ENCODE results near the gene UBR7.

The UBR7 gene

DNA sequence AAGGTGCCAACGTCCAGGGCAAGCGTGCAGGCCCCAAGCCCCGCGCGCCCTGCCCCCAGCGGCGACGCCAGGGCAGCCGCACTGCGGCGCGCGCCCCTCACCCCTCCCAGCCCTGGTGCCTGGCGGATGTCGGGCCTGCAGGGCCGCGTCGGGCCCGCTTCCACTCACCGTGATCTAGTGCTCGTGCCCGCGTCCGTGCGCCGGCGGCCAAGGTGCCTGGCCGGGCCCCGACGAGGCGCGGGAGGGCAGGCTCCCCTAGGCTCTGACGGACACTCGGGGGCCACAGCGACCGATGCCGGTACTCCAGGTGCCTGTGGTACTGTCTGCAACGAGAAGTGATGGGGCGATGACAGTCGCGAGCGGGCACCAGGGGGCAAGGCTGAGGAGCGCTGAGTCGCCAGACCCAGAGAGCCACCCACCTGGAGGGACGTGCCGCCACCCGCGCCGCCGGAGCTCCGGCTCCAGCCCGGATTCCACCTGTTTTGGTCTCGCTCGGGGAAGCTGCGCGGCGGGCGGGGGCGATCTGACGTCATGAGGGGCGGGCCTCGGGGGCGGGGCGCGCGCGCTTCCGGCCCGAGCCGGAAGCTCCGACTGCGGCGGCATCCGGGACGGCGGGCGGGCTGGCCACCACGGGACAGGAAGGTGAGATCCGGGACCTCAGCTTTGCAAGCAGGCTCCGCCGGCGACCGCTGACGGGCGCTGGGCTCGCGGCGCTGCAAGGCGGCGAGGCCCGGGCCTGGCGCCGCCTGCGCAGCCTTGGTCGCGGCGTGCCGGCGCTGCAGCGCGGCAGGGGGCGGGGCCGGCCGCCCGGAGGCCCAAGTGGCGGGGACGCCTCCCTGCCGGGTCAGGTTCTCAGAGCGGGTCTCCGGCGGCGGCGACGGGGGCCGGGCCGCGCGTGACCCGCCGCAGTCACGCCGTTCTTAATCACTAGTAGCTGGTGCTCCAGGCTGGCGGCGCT lies 22.4 kb upstream of the UBR7 start, which contains the start of the genes LYSET and MOAP1:
Gene LYSET (plus strand): TSS at position 927 of the 958 bp plus-strand sequence. CDS start 89 bp downstream, outside the sequence.
Gene MOAP1 (minus strand): TSS at position 507 of the 958 bp plus-strand sequence. CDS start 655 bp downstream, outside the sequence.
- peak within 1 kb of the TSS; percentile 66 for H3K27ac ChIP-seq
- peaks cover 9% of the 10 kb centered on the region for H3K4me1 ChIP-seq (ENCODE audit: low read depth, poor library complexity, severe bottlenecking)
- no peak within 1 kb of the TSS for H3K4me3 ChIP-seq (IDR thresholded peaks at IDR 0.05; ENCODE audit: insufficient read depth, low read depth, low read length)
- H3K4me2 ChIP-seq = peak within 1 kb of the TSS; percentile 82
- H4K20me1 ChIP-seq (ENCODE audit: insufficient read depth) = no peaks in the 10 kb centered on the region
- H3K27me3 ChIP-seq (ENCODE audit: insufficient read depth, low read depth) = no peaks in the 10 kb centered on the region
- H3K9ac ChIP-seq = peak within 1 kb of the TSS; percentile 71
- H2AFZ ChIP-seq (ENCODE audit: low read depth) = peak within 1 kb of the TSS; percentile 82
- peaks cover 8% of the 10 kb centered on the region; the same call in 1 of the 2 replicates for H3K79me2 ChIP-seq (ENCODE audit: insufficient read depth, low read depth)
- TF ChIP-seq, protein P1, sequence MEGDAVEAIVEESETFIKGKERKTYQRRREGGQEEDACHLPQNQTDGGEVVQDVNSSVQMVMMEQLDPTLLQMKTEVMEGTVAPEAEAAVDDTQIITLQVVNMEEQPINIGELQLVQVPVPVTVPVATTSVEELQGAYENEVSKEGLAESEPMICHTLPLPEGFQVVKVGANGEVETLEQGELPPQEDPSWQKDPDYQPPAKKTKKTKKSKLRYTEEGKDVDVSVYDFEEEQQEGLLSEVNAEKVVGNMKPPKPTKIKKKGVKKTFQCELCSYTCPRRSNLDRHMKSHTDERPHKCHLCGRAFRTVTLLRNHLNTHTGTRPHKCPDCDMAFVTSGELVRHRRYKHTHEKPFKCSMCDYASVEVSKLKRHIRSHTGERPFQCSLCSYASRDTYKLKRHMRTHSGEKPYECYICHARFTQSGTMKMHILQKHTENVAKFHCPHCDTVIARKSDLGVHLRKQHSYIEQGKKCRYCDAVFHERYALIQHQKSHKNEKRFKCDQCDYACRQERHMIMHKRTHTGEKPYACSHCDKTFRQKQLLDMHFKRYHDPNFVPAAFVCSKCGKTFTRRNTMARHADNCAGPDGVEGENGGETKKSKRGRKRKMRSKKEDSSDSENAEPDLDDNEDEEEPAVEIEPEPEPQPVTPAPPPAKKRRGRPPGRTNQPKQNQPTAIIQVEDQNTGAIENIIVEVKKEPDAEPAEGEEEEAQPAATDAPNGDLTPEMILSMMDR (conservative IDR thresholded peaks at IDR 0.05; ENCODE audit: low read depth, low read length) = no peak
- no peaks in the 10 kb centered on the region for H3K36me3 ChIP-seq (ENCODE audit: insufficient read depth)

DNA sequence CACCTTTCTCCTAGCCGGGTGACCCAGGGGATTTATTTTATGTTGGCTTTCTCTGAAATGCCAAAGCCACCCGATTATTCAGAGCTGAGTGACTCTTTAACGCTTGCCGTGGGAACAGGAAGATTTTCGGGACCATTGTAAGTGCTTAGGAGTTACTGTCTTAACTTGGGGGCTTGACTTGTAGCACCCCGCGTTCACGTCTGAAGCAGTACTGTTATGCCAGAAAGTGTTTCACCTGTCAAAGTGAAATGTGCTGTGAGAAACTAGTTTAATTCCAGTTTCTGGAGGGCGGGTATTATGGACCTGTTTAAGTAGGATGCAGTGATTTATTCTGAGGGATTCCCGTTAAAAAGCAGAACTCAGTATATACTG lies 21.7 kb upstream of the UBR7 start:
- TF ChIP-seq, protein P1 (conservative IDR thresholded peaks at IDR 0.05; ENCODE audit: low read depth, low read length) = no peak
- peak overlapping the region; percentile 56; the same call in 1 of the 2 replicates for H3K9ac ChIP-seq
- peak overlapping the region; percentile 66 for H3K27ac ChIP-seq
- H3K4me3 ChIP-seq (IDR thresholded peaks at IDR 0.05; ENCODE audit: insufficient read depth, low read depth, low read length) = no peak overlapping the region
- peaks cover 9% of the 10 kb centered on the region for H3K4me1 ChIP-seq (ENCODE audit: low read depth, poor library complexity, severe bottlenecking)
- no peaks in the 10 kb centered on the region for H3K36me3 ChIP-seq (ENCODE audit: insufficient read depth)
- no peaks in the 10 kb centered on the region for H4K20me1 ChIP-seq (ENCODE audit: insufficient read depth)
- no peaks in the 10 kb centered on the region for H3K27me3 ChIP-seq (ENCODE audit: insufficient read depth, low read depth)
- H3K79me2 ChIP-seq (ENCODE audit: insufficient read depth, low read depth) = peaks cover 8% of the 10 kb centered on the region; the same call in 1 of the 2 replicates
- peak overlapping the region; percentile 68 for H3K4me2 ChIP-seq
- peak overlapping the region; percentile 82 for H2AFZ ChIP-seq (ENCODE audit: low read depth)

DNA sequence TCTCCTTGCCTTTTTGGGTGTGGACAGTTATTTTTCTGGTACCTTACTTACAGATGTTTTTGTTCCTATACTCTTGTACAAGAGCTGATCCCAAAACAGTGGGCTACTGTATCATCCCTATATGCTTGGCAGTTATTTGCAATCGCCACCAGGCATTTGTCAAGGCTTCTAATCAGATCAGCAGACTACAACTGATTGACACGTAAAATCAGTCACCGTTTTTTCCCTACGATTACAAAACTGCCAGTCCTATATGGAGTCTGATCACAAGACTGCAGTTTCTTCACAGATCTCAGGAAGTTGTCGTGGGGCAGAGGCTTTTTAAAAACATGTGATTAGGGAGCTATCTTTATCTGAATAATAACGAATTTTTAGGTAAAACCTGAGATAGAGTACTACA lies 20.6 kb upstream of the UBR7 start:
- Histone ChIP-seq H3K27me3 (ENCODE audit: insufficient read depth, low read depth) (no peaks in the 10 kb centered on the region), H2AFZ (ENCODE audit: low read depth) (no peak overlapping the region), H4K20me1 (ENCODE audit: insufficient read depth) (no peaks in the 10 kb centered on the region), H3K9ac (no peak overlapping the region), H3K36me3 (ENCODE audit: insufficient read depth) (no peaks in the 10 kb centered on the region), H3K4me1 (ENCODE audit: low read depth, poor library complexity, severe bottlenecking) (peaks cover 9% of the 10 kb centered on the region), H3K79me2 (ENCODE audit: insufficient read depth, low read depth) (peaks cover 8% of the 10 kb centered on the region; the same call in 1 of the 2 replicates), H3K4me2 (peak overlapping the region; percentile 68; the same call in 1 of the 2 replicates), H3K27ac (no peak overlapping the region), H3K4me3 (IDR thresholded peaks at IDR 0.05; ENCODE audit: insufficient read depth, low read depth, low read length) (no peak overlapping the region)
- TF ChIP-seq, protein P1 (conservative IDR thresholded peaks at IDR 0.05; ENCODE audit: low read depth, low read length) = no peak

DNA sequence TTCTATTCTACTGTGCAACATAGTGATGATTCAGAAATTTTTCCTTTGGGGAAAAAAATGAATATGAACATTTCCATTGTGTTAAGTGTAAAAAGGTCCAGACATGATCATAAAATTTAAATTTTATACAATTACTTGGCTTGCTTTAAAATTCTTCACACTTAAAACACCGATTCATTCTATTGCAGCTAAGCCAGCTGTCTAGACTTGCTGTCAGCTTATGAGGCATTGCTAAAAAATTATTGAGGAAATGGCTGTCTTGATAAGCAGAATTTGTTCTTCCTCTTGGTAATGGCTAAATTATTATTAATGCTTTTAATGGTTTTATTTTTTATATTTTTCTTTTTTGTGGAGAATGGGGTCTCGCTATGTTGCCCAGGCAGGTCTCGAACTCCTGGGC lies 20.1 kb upstream of the UBR7 start:
- Histone ChIP-seq H3K27ac (no peak overlapping the region), H3K36me3 (ENCODE audit: insufficient read depth) (no peaks in the 10 kb centered on the region), H4K20me1 (ENCODE audit: insufficient read depth) (no peaks in the 10 kb centered on the region), H3K4me3 (IDR thresholded peaks at IDR 0.05; ENCODE audit: insufficient read depth, low read depth, low read length) (no peak overlapping the region), H3K4me1 (ENCODE audit: low read depth, poor library complexity, severe bottlenecking) (peaks cover 9% of the 10 kb centered on the region), H3K79me2 (ENCODE audit: insufficient read depth, low read depth) (peaks cover 8% of the 10 kb centered on the region; the same call in 1 of the 2 replicates), H3K4me2 (no peak overlapping the region), H3K9ac (no peak overlapping the region), H2AFZ (ENCODE audit: low read depth) (no peak overlapping the region), H3K27me3 (ENCODE audit: insufficient read depth, low read depth) (no peaks in the 10 kb centered on the region)
- TF ChIP-seq, protein P1 (conservative IDR thresholded peaks at IDR 0.05; ENCODE audit: low read depth, low read length) = no peak

All from KMS-11 (cell line).